ENCODE results near the gene C3.
A peak's percentile ranks its signal among the peaks of the same experiment; 100 is the strongest.

Gene C3

GRCh38 chr19:6745965-6746364 is 25.5 kb upstream of the C3 start:
- no peak for DNase-seq (ENCODE audit: low read depth, low spot score)

GRCh38 chr19:6744381-6745301 is 24.2 kb upstream of the C3 start:
- DNase-seq (ENCODE audit: low read depth, low spot score), result no peak

DNA sequence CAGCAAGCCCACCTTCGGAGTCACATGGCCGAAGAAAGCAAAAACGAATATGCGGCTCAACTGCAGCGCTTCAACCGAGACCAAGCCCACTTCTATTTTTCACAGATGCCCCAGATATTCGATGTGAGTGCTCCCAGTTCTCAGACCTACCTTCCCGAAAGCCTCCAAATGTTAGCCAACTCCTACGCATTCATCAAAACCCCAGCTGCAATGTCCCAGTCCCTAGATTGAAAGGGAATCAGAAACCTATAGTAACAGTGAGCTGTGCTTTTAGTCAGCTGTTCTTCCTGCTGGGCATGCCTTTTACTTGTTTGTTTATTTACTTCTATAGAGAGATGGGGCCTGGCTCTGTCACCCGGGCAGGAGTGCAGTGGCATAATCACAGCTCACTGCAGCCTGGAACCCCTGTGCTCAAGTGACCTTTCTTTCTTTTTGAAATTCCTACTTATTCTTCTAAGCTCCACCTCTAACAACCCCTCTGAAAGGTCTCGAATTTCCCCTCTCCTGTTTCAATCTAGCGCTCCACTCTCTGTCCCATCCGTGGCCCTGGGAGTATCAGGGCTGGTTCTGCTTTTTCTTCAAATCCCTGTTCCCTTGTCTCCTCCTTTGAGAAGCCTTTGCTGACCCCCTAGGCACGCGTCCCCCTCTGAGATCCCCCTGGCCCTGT is 23.4 kb upstream of the C3 start:
- DNase-seq (ENCODE audit: low read depth, low spot score), result no peak

DNA sequence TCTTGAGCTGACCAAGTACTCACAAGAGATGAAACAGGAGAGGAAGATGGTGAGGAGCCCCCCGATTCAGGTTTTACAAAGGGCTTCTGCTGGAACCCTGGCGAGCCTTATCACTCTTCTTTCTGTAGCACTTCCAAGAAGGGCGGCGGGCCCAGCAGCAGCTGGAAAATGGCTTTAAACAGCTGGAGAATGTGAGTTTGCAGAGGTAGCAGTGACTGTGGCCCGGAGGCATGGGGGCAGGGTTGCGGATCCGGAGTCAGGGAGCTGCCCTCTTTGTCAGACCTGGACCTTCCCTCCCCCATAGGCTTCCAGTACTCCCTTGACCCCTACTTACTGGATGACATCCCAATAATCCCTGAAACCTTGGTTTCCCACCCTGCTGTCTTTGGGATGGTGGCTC is 22.6 kb upstream of the C3 start:
- no peak for DNase-seq (ENCODE audit: low read depth, low spot score)

DNA sequence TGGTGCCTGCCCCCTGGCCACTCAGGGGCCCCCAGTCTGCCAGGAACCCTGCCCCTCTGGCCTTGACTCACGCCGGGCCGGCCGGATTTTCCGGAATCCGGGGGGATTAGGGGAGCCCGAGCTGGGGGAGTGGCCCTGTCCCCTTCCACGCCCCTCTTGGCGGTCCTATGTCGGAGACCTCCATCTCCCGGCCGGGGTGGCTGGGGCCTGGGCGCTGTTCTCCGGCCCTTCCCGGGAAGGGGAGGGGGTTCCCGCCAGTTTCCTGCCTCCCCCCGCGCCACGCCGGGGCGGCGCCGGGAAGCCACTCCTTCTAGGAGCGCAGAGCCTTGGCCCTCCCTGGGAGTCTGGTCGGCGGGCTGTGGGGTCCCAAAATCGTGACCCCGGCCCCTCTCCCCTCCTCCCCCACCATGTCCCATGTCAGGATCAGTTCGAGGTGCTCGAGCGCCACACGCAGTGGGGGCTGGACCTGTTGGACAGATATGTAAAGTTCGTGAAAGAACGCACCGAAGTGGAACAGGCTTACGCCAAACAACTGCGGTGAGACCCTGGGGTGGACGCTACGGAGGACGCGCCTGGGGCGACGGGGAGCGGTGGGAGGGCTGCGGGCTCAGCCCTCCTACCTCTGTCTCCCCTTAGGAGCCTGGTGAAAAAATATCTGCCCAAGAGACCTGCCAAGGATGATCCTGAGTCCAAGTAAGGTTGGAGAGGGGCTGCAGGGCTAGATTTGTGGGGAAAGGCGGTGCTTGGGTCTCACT is 20.3 kb upstream of the C3 start:
- DNase-seq (ENCODE audit: low read depth, low spot score), result no peak

DNA sequence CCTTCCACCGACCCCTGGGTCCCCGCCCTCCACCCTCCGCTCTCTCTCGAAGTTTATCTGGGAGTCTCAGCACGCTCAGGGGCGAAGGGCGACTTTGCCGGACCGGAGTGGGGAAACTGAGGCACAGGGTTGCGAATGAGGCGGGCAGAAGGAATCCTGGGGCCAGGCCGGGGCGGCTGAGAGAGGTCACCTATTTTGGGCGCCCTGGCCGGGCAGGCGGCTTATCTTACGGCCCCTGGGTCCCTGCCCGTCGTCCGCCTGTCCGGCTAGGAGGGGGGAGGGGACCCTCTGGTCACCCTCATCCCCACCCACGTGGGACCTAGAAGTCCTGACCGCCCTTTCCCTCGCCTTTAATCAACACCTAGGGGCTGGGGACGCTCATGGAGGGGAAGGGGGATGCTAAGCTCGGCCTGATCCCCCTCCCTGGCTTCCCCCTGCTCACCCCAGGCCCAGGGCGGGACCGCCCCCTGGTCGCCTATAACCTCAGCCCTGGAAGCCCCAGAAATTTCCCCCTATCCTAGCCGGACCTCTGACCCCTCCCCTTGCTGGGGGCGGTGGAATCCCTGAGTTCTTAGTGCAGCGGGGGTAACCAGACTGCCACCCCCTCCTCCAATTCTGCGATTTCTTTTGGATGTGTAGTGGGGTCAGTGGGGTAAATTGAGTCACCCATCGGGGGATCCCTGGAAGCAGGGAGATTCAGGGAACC is 19.6 kb upstream of the C3 start:
- no peak for DNase-seq (ENCODE audit: low read depth, low spot score)

GRCh38 chr19:6739390-6739882 is 19.0 kb upstream of the C3 start, which contains the start of gene TRIP10:
Gene TRIP10 (plus strand): TSS chr19:6739680. CDS start chr19:6739762, 82 bp downstream.
- no peak for DNase-seq (ENCODE audit: low read depth, low spot score)

DNA sequence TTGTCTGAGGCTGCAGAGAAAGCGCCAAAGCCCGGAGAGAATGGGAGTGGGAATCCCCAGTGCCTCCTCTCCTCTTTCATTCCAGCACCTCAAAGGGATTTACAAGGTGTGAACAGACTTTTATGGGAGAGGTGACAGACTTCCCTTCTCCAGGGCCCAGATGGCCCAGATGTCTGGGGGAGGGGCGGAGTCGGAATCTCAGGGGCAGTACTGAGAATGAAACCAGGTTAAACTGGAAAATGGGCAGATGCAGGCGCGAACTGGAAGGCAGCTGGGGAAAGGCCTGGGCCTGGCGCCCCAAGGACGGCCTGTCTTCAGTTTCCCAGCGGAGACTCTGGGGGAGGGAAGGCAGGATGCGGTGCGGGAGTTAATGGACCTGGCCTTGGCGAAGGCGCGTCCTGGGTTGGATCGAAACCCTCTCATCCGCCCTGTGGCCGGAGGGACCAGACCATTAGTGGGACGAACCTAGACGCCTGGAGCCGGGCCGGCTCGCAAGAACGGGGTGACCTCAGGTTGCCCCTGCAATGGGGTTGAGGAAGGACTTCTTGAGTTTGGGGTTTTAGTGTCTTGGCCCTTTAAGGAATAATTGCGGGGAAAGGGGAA is 18.4 kb upstream of the C3 start:
- no peak for DNase-seq (ENCODE audit: low read depth, low spot score)

- no peak for DNase-seq (ENCODE audit: low read depth, low spot score)
Observed at GRCh38 chr19:6737873-6738786, 17.7 kb upstream of the C3 start.

GRCh38 chr19:6737284-6737872 is 16.9 kb upstream of the C3 start, which contains the start of gene GPR108:
Gene GPR108 (minus strand): TSS chr19:6737580. CDS start chr19:6737576, 4 bp downstream.
- peak; percentile 100 for DNase-seq (ENCODE audit: low read depth, low spot score)

DNA sequence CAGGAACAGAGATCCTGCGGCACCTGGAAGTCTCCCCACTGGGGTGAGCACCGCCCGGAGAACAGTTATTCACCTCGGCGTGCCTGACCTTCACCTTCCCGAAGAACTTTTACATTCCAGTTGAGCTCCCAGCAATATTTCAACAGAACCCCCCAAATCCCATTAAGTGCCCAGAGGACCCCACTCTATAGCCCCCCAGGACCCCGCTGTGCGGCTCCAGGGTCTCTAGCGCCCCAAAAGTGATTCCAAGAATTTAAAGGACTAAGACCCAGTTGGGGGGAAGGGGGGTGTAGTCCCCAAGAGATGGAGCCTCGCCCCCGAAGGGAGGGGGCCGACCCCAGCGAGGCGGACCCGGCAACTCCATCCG is 16.4 kb upstream of the C3 start:
- no peak for DNase-seq (ENCODE audit: low read depth, low spot score)

- DNase-seq (ENCODE audit: low read depth, low spot score), result no peak
Observed at GRCh38 chr19:6736169-6736916, 15.9 kb upstream of the C3 start.

DNA sequence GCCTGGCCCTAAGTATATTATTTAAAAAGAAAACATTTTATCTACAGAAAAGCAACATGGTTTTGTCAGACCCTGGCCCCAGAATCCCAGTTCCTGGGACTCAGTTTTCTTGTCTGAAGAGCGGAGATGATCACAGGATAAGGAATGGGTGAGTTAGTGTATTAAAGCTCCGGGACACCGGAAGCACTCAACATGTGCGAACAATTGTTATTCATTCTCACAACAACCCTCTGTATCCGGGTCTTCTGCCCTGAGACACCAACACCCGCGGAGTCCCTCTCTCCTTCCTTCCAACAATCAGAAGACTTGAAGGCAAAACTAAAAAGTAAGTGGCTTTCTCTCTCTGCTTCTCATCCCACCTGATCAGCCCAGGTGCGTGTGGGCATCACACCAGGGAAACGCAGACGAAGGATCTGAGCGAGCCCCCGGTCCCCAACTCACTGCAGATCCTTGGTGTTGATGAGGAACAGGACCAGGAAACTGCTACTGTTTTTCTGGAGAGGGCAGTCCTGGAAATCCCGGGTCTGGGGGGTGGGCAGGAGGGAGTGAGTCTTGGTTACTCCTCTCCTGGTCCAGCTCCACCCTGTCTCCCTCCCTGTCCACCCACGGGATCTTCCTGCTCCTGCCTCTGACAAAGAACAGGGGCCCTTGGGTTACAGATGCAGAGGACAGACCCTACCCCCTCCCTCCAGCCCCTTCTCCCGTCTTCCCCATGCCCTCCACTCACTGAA is 14.9 kb upstream of the C3 start:
- DNase-seq (ENCODE audit: low read depth, low spot score), result no peak

- no peak for DNase-seq (ENCODE audit: low read depth, low spot score)
Observed at GRCh38 chr19:6734096-6734696, 13.7 kb upstream of the C3 start.

DNA sequence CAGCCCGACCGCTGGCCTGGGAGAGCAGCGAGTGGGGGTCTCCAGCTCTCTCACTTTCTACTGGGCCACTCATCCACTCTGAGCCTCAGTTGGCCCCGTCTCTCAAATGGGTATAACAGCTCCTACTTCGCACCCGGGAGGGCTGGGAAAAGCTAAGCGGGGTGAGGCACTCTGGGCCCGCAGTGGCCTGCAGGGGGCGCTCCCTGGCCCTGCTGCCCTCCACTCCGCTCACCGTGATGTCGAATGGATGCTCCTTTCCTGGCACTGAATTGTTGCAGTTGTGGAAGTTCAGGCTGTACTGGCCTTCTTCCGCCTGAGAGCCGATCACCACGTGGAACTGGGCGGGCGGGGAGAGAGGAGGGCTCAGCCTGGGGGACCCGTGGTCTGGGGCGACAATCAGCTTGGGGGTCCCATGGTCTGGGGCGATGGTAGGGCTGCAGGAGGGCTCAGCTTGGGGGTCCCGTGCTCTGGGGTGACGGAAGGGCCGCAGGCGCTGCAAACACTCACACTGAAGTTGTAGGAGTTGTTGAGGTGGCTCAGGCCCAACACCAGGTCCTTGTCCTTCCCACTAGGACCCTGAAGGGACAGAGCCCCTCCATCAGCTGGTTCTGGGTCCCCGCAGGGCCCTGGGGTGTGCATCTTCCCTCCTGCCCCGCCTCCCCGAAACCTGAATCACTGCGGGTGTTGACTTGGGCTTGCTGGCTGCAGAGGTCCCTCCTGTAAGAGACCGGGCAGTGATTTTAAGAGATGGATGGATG is 13.1 kb upstream of the C3 start:
- DNase-seq (ENCODE audit: low read depth, low spot score), result no peak

GRCh38 chr19:6732803-6733337 is 12.4 kb upstream of the C3 start:
- no peak for DNase-seq (ENCODE audit: low read depth, low spot score)

DNA sequence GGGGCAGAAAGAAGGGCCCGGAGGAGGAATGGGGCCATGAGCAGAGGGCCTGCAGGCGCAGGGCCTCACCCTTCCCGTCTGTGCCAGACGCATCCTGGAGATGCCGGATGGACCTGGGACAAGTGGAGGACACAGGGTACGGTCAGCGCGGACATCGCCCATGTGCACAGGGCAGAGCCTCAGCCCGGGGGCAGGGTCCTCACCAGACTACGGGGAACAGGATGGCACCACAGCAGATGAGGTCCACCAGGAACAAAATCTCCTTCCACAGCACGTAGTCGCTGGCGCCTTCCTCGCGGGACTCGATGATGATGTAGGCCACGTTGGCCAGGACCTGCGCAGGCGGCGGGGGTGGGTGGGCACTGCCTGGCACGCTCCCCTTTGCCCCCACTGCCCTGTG is 11.4 kb upstream of the C3 start:
- DNase-seq (ENCODE audit: low read depth, low spot score), result no peak

Data from brain pericyte (primary cell).